NCI-H82 treated with DMSO at 0.1 percent for 48 hours (cell line): ENCODE data around the gene ADAD1.

Source experiments
- DNase-seq: peaks from one replicate; lab custom pipeline; 2025; ENCODE audit not compliant: unreplicated experiment; lab: John Stamatoyannopoulos, UW

The ADAD1 gene

DNA sequence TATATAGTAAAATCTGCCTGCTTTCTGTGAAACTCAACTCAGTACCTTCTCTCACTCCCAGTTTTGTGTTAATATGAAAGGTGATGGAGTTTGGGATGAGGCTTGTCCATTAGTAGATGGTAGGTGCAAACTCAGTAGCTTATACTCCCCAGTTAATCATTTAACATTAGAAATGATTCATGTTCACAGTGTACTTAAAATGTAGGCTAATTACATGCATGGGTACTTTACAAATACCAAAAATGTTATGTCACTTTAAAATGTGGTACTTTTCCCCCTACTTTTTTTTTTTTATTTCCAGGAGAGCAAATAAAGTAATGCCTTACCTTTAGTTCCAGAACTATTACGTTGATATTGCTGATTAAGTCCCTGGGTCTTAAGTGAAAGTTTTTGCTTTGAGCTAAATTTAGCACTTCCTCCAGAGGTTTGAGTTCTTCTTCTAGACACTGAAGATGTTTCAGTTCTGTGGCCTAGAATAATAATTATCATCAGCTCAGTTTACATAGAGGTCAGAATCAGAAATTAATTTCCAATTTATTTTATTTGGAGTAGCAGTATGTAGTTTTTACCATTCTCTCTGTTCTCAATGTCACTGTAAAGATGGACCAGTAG, 74.7 kb downstream of the ADAD1 start:
- DNase-seq, result no peak

- no peak for DNase-seq
These were observed 77.7 kb downstream of the ADAD1 start, which contains the start of gene IL2 for GRCh38 chr4:122456231-122457116. IL2 (minus strand) TSS chr4:122456725; CDS start chr4:122456440, 285 bp downstream.

DNA sequence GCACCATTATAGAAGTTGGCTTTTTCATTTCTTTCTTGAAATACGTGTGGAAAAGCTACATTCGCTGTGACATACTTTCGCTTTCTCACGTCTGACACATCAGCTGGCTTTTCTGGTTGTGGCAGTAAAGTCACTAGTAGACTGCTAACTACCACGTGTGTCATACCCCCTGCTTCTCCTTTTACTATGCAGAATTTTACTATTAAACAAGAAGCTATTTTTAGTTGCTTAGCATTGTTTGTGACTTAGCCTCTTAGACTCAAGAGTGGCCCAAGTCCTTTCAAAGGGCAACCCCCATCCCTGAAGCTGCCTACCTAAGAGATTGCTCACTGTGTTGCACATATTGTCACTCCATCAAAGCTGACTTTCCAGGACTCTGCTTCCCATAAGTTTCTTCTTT, 79.8 kb downstream of the ADAD1 start:
- DNase-seq, result no peak

DNA sequence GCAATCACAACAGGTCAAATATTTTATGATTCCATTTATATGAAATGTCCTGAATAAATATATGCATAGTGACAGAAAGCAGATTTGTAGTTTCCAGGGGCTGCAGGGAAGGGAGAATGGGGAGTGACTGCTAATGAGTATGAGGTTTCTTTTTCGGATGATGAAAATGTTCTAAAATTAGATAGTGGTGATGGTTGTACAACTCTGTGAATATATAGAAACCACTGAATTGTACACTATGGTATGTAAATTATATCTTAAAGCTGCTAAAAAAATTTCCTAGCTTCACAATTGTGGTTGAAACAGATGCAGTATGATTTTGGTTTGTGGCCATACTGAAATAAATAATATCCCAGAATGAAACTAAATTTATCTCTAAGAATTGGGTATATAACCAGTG, 90.6 kb downstream of the ADAD1 start:
- no peak for DNase-seq

DNA sequence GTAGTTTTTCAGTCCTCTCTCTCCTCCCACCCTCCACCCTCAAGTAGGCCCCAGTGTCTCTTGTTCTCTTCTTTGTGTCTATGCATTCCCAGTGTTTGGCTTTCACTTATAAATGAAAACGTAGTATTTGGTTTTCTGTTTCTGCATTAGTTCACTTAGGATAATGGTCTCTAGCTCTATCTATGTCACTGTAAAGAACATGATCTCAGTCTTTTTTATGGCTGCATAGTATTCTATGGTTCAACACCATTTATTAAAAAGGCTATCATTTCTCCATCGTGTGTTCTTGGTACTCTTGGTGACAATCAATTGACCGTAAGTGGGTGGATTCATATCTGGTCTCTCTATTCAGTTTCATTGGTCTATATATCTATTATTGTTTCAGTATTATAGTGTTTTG, 96.4 kb downstream of the ADAD1 start:
- DNase-seq, result no peak

DNA sequence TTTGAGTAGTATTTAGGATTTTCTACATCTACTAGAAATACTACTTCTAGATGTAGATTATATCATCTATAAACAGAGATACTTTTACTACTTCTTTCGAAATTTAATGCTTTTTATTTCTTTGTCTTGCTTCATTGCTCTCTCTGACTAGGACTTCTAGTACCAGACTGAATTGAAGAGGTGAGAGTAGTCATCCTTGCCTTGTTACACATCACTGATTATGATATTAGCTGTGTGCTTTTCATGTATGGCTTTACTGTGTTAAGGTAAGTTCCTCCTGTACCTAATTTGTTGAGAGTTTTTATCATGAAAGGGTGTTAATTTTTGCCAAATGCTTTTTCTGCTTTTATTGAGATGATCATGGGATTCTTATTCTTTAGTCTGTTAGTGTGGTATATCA, 97.3 kb downstream of the ADAD1 start:
- no peak for DNase-seq

DNA sequence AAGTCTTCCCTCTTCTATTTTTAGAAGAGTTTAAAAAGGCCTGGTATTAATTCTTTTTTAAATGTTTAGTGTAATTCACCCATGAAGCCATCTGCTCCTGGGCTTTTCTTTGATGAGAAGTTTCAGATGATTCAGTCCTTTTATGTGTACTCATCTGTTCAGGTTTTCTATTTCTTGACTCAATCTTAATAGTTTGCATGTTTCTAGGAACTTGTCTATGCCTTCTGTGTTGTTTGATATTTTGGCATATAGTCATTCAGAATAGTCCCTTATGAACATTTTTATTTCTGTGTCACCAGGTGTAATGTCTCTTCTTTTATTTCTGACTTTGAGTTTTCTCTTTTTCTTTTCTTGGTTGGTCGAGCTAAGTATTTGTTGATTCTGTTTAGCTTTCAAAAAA, 97.9 kb downstream of the ADAD1 start:
- no peak for DNase-seq
